GM18526 (cell line): ENCODE results near the gene DDX47.

Experiments used
- POLR2A ChIP-seq: IDR thresholded peaks from 3 replicates; pipeline ENCODE4 v1.6.1; 2011; ENCODE audit not compliant: insufficient read length; ENCODE audit errors: extremely low read depth

DDX47 gene

DNA sequence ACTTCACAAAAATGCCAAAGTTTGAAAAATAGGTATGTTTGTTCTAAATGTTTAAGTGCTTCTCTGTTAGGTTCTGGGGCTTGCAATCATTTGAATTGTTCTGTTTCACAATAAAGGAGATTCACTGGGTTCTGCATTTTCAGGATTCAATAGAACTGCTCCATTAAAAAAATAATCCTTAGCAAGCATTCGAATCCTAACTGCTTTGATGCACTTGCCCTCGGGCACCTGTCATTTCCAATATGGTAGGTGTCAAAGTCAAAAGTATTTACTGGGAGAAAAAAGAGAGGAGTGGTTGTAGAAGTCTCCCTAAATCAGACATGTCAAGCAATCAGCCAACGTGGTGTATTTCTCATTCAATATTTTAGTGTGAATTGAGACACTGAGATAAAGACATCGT, 22.2 kb upstream of the DDX47 start:
- TF ChIP-seq POLR2A, result no peak

- TF ChIP-seq POLR2A, result no peak
These were observed 21.3 kb upstream of the DDX47 start for GRCh38 chr12:12791756-12792369.

- TF ChIP-seq POLR2A, result no peak
These were observed 20.7 kb upstream of the DDX47 start for GRCh38 chr12:12792421-12792820.

DNA sequence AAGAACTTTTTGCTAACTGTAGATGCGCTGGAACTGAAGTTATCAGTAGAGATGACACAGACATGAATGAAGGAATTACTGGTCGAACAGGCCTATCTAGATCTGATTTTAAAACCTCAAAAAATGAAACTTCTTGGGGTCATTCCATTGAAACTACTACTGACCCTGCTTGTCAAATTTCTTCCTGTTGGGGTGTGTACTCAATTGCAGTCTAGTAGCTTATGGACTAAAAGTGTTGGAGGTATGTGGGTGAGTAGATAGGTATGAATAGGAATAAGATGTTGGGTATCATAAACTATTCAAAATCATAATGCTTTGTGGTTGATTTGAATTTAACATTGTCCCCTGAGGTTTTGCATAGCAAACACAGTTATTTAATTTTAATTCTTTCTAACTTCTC, 18.5 kb upstream of the DDX47 start:
- no peak for TF ChIP-seq POLR2A

DNA sequence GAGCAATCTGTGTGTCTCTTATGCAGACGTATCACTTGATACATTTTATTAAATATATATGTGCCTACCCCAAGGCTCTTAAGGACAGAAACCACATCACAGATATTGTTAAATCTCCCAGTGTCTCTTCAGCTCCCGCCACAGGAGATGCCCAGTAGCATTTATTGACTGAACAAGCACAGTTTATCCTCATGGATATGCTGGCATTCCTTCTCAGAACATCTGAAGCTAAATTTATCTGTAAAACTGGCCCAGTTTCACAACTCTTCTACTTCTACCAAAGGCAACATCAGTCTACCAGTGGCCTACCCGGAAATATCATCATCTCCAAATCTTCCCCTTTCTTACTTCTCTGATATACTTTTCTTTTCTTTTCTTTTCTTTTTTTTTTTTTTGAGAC, 17.0 kb upstream of the DDX47 start:
- TF ChIP-seq POLR2A, result no peak

DNA sequence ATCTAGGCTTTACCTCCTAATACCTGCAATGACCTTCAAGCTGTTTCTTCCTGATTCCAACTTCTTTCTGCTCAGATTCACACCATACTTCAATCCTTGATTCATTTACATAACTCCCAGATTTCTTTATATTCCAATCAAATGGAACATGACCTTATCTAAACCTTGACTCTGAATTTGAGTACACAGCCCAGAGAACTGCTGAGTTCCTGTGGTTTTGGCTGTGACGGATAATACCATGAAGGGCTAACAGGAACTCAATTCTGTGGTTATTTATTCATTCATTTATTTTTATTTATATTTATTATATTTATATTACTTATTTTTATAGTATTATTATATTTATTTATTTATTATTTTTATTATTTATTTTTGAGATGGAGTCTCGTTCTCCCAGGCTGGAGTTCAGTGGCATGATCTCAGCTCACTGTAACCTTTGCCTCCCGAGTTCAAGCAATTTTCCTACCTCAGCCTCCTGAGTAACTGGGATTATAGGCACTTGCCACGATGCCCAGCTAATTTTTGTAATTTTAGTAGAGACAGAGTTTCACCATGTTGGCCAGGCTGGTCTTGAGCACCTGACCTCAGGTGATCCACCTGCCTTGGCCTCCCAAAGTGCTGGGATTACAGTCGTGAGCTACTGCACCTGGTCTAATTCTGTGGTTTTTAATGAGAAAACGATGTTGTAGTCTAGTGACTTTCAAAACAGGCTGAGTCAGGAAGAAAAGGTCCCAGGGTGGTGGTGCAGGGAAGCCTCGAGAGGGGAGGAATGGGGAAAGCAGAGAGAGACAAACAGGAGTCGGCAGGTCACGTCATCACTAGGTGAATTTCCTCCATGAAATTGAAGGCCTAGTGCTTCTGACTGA, 16.0 kb upstream of the DDX47 start:
- no peak for TF ChIP-seq POLR2A

DNA sequence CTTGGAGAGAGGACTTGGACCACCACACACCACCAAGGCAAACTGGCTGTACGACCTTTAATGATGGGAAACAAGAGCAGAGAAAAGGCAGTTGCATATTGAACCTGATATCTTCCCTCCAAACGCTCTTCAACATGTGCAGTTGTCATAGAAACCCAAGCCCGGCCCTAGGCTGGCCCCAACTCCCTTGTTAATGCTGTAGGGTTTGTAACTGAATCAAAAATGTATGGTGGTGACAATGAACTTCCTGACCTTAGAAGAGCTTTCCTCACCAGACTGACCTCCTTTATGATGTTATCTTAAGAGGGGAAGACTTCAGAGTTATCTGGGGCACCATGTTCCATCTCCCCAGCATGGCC, 15.4 kb upstream of the DDX47 start:
- TF ChIP-seq POLR2A, result no peak

GRCh38 chr12:12798480-12798879, 14.7 kb upstream of the DDX47 start:
- TF ChIP-seq POLR2A, result no peak

- no peak for TF ChIP-seq POLR2A
These were observed 13.8 kb upstream of the DDX47 start for GRCh38 chr12:12799163-12799920.

DNA sequence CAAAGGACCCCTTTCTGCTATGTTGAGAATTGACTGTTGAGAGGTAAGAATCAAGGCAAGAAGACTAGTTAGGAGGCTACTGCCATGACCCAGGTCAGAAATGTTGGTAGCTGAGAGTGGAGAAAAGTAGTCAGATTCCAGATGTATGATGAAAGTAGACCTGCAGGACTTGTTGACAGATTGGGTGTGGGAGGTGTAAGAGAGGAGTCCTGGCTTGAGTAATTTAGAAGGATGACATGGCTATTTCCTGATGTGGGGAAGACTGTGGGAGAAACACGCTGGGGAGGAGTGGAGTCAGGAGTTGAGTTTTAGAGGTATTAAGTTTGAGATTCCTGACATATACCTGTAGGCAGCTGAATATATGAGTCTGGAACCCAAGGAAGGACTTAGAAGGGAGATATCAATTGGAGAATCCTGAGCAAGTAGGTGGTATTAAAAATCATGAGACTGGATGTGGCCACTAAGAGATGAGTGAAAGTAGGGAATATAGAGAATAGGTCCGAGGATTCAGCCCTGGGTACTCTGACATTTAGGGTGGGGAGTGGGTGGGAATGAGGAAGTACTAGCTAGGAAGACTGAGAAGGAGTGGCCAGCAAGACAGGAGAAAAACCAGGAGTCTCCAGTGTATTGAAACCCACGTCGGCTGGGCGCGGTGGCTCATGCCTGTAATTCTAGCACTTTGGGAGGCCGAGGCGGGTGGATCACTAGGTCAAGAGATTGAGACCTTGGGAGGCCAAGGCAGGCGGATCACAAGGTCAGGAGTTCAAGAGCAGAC, 12.6 kb upstream of the DDX47 start:
- TF ChIP-seq POLR2A, result no peak

GRCh38 chr12:12803186-12803585, 10.0 kb upstream of the DDX47 start:
- TF ChIP-seq POLR2A, result no peak

DNA sequence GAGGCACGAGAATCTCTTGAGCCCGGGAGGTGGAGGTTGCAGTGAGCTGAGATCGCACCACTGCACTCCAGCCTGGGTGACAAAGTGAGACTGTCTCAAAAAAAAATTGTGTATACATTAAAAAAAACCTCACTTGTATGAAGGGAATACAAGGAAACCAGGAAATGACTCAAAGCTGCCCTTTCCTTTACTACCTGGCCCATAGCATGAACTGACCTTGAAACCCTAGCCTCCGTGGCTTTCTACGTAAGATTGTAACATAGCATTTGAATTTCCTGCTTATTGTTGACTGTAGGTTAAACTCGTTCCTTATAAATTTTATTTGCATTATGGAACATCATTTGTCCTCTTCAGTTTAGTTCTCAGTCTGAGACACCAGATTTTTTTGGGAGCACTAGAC, 9.1 kb upstream of the DDX47 start:
- no peak for TF ChIP-seq POLR2A

GRCh38 chr12:12804432-12804886, 8.7 kb upstream of the DDX47 start:
- TF ChIP-seq POLR2A, result no peak

DNA sequence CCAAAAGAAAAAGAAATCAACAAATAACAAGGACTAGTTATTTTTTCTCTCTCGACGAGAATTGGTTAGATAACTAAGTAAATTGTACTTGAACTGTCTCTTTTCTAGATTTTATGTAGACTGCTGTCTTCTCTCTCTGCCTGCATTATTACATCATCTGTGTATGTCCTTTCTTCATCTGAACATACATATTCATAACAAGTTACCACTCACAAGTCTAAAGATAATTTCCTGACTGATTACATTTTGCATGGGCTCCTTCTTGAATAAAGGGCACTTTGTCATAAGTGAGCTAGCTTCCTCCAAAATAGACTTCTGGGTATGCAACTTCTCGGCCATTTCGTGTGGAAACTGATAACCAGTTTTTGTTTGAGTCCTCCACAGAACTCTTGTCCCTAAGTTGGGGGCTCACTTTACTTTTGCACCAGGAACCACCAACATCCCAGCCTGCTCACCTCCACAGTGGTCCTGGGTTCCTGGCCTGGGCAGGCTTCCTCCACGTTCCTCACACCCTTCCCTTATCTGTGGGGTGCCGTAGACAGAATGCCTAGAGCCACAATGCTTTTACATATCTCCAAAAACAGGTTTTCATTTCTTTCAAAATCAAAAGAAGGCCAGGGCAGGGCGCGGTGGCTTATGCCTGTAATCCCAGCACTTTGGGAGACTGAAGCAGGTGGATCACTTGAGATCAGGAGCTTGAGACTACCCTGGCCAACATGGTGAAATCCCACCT, 6.2 kb upstream of the DDX47 start:
- no peak for TF ChIP-seq POLR2A
